DOHH2 (cell line): ENCODE measurements around the gene LDAF1.

Source experiments
- H3F3A ChIP-seq: fragments of 200-600 bp; sonication (generic), shearing (Covaris generic); 2 replicates; pipeline ENCODE4 v1.6.0; 2016; ENCODE audit warnings: antibody characterized with exemption, mild to moderate bottlenecking; ENCODE audit not compliant: control insufficient read depth, insufficient read depth
- H3K27ac ChIP-seq: fragments of 200-600 bp; sonication (generic); 2 replicates; pipeline ENCODE4 v1.5.1; 2014; ENCODE audit warnings: low read depth, mild to moderate bottlenecking, low read length, moderate library complexity
- H3K27me3 ChIP-seq: fragments of 200-600 bp; sonication (generic); 2 replicates; pipeline ENCODE4 v1.6.1; 2014; ENCODE audit warnings: mild to moderate bottlenecking, low read length, mixed read lengths; ENCODE audit not compliant: control insufficient read depth
- H3K36me3 ChIP-seq: fragments of 200-600 bp; sonication (generic); 2 replicates; pipeline ENCODE4 v1.6.1; 2014; ENCODE audit warnings: mild to moderate bottlenecking, low read length, moderate library complexity, mixed read lengths; ENCODE audit not compliant: control insufficient read depth
- H3K4me1 ChIP-seq: fragments of 200-600 bp; sonication (generic); 2 replicates; pipeline ENCODE4 v1.6.1; 2014; ENCODE audit warnings: mild to moderate bottlenecking, low read length, mixed read lengths; ENCODE audit not compliant: control insufficient read depth
- H3K4me2 ChIP-seq: fragments of 200-600 bp; sonication (generic); 2 replicates; pipeline ENCODE4 v1.6.0; 2014; ENCODE audit warnings: mild to moderate bottlenecking, low read length, moderate library complexity
- H3K4me3 ChIP-seq: fragments of 200-600 bp; sonication (generic); 2 replicates; pipeline ENCODE4 v1.5.1; 2014; ENCODE audit warnings: mild to moderate bottlenecking, low read length, mixed read lengths
- H3K79me2 ChIP-seq: fragments of 200-600 bp; sonication (generic); 2 replicates; pipeline ENCODE4 v1.6.1; 2014; ENCODE audit warnings: mild to moderate bottlenecking, low read length, mixed read lengths; ENCODE audit not compliant: control insufficient read depth
- H3K9me2 ChIP-seq: fragments of 200-600 bp; sonication (generic); replicated peaks from 2 replicates; pipeline ENCODE4 v1.6.1; 2014; ENCODE audit warnings: mild to moderate bottlenecking, low read length, mixed read lengths; ENCODE audit not compliant: control insufficient read depth
- H3K9me3 ChIP-seq: fragments of 200-600 bp; sonication (generic); 2 replicates; pipeline ENCODE4 v1.6.1; 2014; ENCODE audit warnings: antibody characterized with exemption, low read length, mixed read lengths; ENCODE audit not compliant: control insufficient read depth, insufficient read depth
- H4K20me1 ChIP-seq: fragments of 200-600 bp; sonication (generic); 2 replicates; pipeline ENCODE4 v1.6.0; 2014; ENCODE audit warnings: low read depth, mild to moderate bottlenecking, antibody characterized with exemption, low read length, moderate library complexity; ENCODE audit not compliant: control insufficient read depth, insufficient read depth
- CTCF ChIP-seq: fragments of 200-600 bp; sonication (generic); IDR thresholded peaks from one replicate; pipeline ENCODE4 v1.5.1; 2014; ENCODE audit warnings: antibody characterized with exemption, mild to moderate bottlenecking, low read depth, low read length; ENCODE audit not compliant: poor library complexity, severe bottlenecking
- EZH2phosphoT487 ChIP-seq: fragments of 200-600 bp; sonication (generic); IDR thresholded peaks from 2 replicates; pipeline ENCODE4 v1.6.1; 2017; ENCODE audit warnings: borderline replicate concordance, mild to moderate bottlenecking, antibody characterized with exemption, low read length, moderate library complexity, mixed read lengths

The LDAF1 gene

GRCh38 chr16:21197112-21197511 is 38.6 kb downstream of the LDAF1 start:
- no peak overlapping the region for H3K4me3 ChIP-seq
- no peaks in the 10 kb centered on the region for H3F3A ChIP-seq
- TF ChIP-seq CTCF (no peak), EZH2phosphoT487 (no peak)
- no peak overlapping the region for H3K27ac ChIP-seq
- H3K9me3 ChIP-seq, result no peaks in the 10 kb centered on the region
- H3K4me1 ChIP-seq, result no peaks in the 10 kb centered on the region
- H3K36me3 ChIP-seq, result no peaks in the 10 kb centered on the region
- H3K9me2 ChIP-seq, result no peaks in the 10 kb centered on the region
- H3K79me2 ChIP-seq, result no peaks in the 10 kb centered on the region
- H3K4me2 ChIP-seq, result no peak overlapping the region
- peaks cover 50% of the 10 kb centered on the region for H3K27me3 ChIP-seq
- no peaks in the 10 kb centered on the region for H4K20me1 ChIP-seq

GRCh38 chr16:21197621-21198020 is 39.1 kb downstream of the LDAF1 start:
- no peaks in the 10 kb centered on the region for H3K9me2 ChIP-seq
- H3K27me3 ChIP-seq, result peaks cover 53% of the 10 kb centered on the region
- H3K79me2 ChIP-seq, result no peaks in the 10 kb centered on the region
- H3F3A ChIP-seq, result no peaks in the 10 kb centered on the region
- H4K20me1 ChIP-seq, result no peaks in the 10 kb centered on the region
- H3K27ac ChIP-seq, result no peak overlapping the region
- H3K4me1 ChIP-seq, result no peaks in the 10 kb centered on the region
- TF ChIP-seq EZH2phosphoT487, result no peak
- no peak for TF ChIP-seq CTCF
- no peak overlapping the region for H3K4me3 ChIP-seq
- no peaks in the 10 kb centered on the region for H3K9me3 ChIP-seq
- H3K36me3 ChIP-seq, result no peaks in the 10 kb centered on the region
- no peak overlapping the region for H3K4me2 ChIP-seq

GRCh38 chr16:21199607-21200218 is 41.2 kb downstream of the LDAF1 start:
- no peaks in the 10 kb centered on the region for H3K79me2 ChIP-seq

More at GRCh38 chr16:21199607-21200218, 41.2 kb downstream of the LDAF1 start:
- TF ChIP-seq EZH2phosphoT487 (no peak), CTCF (no peak)
- Histone ChIP-seq H3K27ac (no peak overlapping the region), H3K4me1 (no peaks in the 10 kb centered on the region), H3K4me2 (no peak overlapping the region), H3K36me3 (no peaks in the 10 kb centered on the region), H3K9me3 (no peaks in the 10 kb centered on the region), H3F3A (no peaks in the 10 kb centered on the region), H3K27me3 (peaks cover 60% of the 10 kb centered on the region), H4K20me1 (no peaks in the 10 kb centered on the region), H3K4me3 (no peak overlapping the region), H3K9me2 (no peaks in the 10 kb centered on the region)
